IMR-90 (cell line): Measurements from ENCODE around the gene RPA3. TPM values are rescaled to one million over a fixed set of nuclear protein-coding genes. Genes with fewer than 3 reads are reported as not detected.

Experiments used
- ATAC-seq: fragments of 200-7000 bp; cut with Tn5 transposase; 2 replicates; pipeline ENCODE4 v1.9.1; 2020; ENCODE audit warnings: low read depth, mild to moderate bottlenecking, moderate library complexity
- BruUV-seq: library from RNA; stranded (reverse); fragments of 400-500 nt; replicated peaks from 2 replicates; lab custom pipeline; 2021; lab: Mats Ljungman, UMichigan
- CTCF ChIA-PET: fragments of 300-600 bp; formaldehyde crosslinking; extraction: SDS; loops from one replicate; lab custom pipeline; 2021; ENCODE audit warnings: antibody characterized with exemption; lab: Yijun Ruan, JAX
- POLR2A ChIA-PET: fragments of 300-600 bp; sonication (Branson Sonifier 250); formaldehyde crosslinking; loops from one replicate; lab custom pipeline; 2022; ENCODE audit warnings: antibody characterized with exemption; ENCODE audit not compliant: unreplicated experiment; lab: Charles Lee
- DNase-seq: peaks from one replicate; pipeline ENCODE4 v3.0.0; 2013
- H2AFZ ChIP-seq: replicated peaks from 2 replicates; pipeline ENCODE3; 2013; ENCODE audit warnings: low read length, mild to moderate bottlenecking; ENCODE audit not compliant: poor library complexity
- H2AK5ac ChIP-seq: 2 replicates; pipeline ENCODE4 v1.6.1; 2013; ENCODE audit warnings: low read depth, low read length, inconsistent platforms
- H2AK9ac ChIP-seq: replicated peaks from 2 replicates; pipeline ENCODE3; 2013; ENCODE audit warnings: mild to moderate bottlenecking, low read depth, low read length, moderate library complexity; ENCODE audit not compliant: poor library complexity
- H2BK120ac ChIP-seq: 2 replicates; pipeline ENCODE4 v1.6.1; 2013; ENCODE audit warnings: low read depth, low read length, inconsistent platforms
- H2BK15ac ChIP-seq: 3 replicates; pipeline ENCODE4 v1.6.1; 2013; ENCODE audit warnings: low read depth, low read length, inconsistent platforms
- H2BK20ac ChIP-seq: 2 replicates; pipeline ENCODE4 v1.6.1; 2013; ENCODE audit warnings: low read depth, mild to moderate bottlenecking, inconsistent platforms, low read length, moderate library complexity
- H2BK5ac ChIP-seq: 2 replicates; pipeline ENCODE4 v1.6.1; 2013; ENCODE audit warnings: mild to moderate bottlenecking, low read depth, low read length, inconsistent platforms; ENCODE audit not compliant: poor library complexity, severe bottlenecking
- H3K14ac ChIP-seq: replicated peaks from 2 replicates; pipeline ENCODE4 v1.6.1; 2013; ENCODE audit warnings: low read depth, low read length, inconsistent platforms
- H3K18ac ChIP-seq: 2 replicates; pipeline ENCODE4 v1.6.1; 2013; ENCODE audit warnings: low read depth, low read length, control low read depth
- H3K23ac ChIP-seq: 2 replicates; pipeline ENCODE4 v1.6.1; 2013; ENCODE audit warnings: low read depth, low read length, inconsistent platforms
- H3K27ac ChIP-seq: 2 replicates; pipeline ENCODE4 v1.5.1; 2013; ENCODE audit warnings: mild to moderate bottlenecking, control low read depth, low read length; ENCODE audit not compliant: insufficient read depth
- H3K27me3 ChIP-seq: 2 replicates; pipeline ENCODE4 v1.6.1; 2013; ENCODE audit warnings: low read length; ENCODE audit not compliant: control insufficient read depth, insufficient read depth
- H3K36me3 ChIP-seq: 2 replicates; pipeline ENCODE4 v1.6.1; 2013; ENCODE audit warnings: low read length, mixed read lengths; ENCODE audit not compliant: control insufficient read depth, insufficient read depth
- H3K4ac ChIP-seq: 2 replicates; pipeline ENCODE4 v1.6.1; 2013; ENCODE audit warnings: low read depth, low read length, inconsistent platforms
- H3K4me1 ChIP-seq: 2 replicates; pipeline ENCODE4 v1.6.1; 2013; ENCODE audit warnings: low read length, mixed read lengths; ENCODE audit not compliant: control insufficient read depth, insufficient read depth
- H3K4me2 ChIP-seq: 2 replicates; pipeline ENCODE4 v1.6.1; 2013; ENCODE audit warnings: low read depth, mild to moderate bottlenecking, control low read depth, low read length, moderate library complexity
- H3K4me3 ChIP-seq: 2 replicates; pipeline ENCODE4 v1.5.1; 2013; ENCODE audit warnings: low read depth, mild to moderate bottlenecking, control low read depth, low read length, moderate library complexity; ENCODE audit not compliant: insufficient read depth
- H3K56ac ChIP-seq: 2 replicates; pipeline ENCODE4 v1.6.1; 2013; ENCODE audit warnings: low read length, inconsistent platforms; ENCODE audit not compliant: insufficient read depth; ENCODE audit errors: extremely low read depth
- H3K79me1 ChIP-seq, 2 experiments: 2 replicates each; pipeline ENCODE4 v1.6.1; 2013; ENCODE audit warnings: low read length in 2 of 2, inconsistent platforms in 1 of 2, low read depth in 1 of 2
- H3K9ac ChIP-seq: 2 replicates; pipeline ENCODE4 v1.6.1; 2013; ENCODE audit warnings: low read depth, low read length, control low read depth
- H3K9me1 ChIP-seq: 2 replicates; pipeline ENCODE4 v1.6.1; 2013; ENCODE audit warnings: low read length, inconsistent platforms; ENCODE audit not compliant: insufficient read depth
- H3K9me3 ChIP-seq: 2 replicates; pipeline ENCODE4 v1.6.1; 2013; ENCODE audit warnings: low read length; ENCODE audit not compliant: control insufficient read depth, insufficient read depth
- H4K20me1 ChIP-seq: 2 replicates; pipeline ENCODE4 v1.6.1; 2013; ENCODE audit warnings: low read length, inconsistent platforms; ENCODE audit not compliant: insufficient read depth
- H4K5ac ChIP-seq: 2 replicates; pipeline ENCODE4 v1.6.1; 2013; ENCODE audit warnings: mild to moderate bottlenecking, low read depth, low read length, control low read depth
- H4K8ac ChIP-seq, 2 experiments: 2 replicates each; pipeline ENCODE4 v1.6.1; 2013; ENCODE audit warnings: low read depth in 2 of 2, low read length in 2 of 2, control low read depth in 1 of 2, inconsistent platforms in 1 of 2
- H4K91ac ChIP-seq: 2 replicates; pipeline ENCODE4 v1.6.1; 2013; ENCODE audit warnings: low read depth, low read length, inconsistent platforms; ENCODE audit not compliant: insufficient read depth
- BHLHE40 ChIP-seq: fragments of 150-350 bp; IDR thresholded peaks from 2 replicates; pipeline ENCODE4 v1.6.1; 2016; ENCODE audit warnings: mild to moderate bottlenecking, low read depth, low read length
- CHD1 ChIP-seq: IDR thresholded peaks from 2 replicates; pipeline ENCODE4 v1.6.1; 2012; ENCODE audit warnings: low read depth, low read length, improper control_type of control experiment
- FOS ChIP-seq: fragments of 150-350 bp; IDR thresholded peaks from 2 replicates; pipeline ENCODE4 v1.6.1; 2016; ENCODE audit warnings: low read depth, low read length
- MAFK ChIP-seq: IDR thresholded peaks from 2 replicates; pipeline ENCODE4 v1.6.1; 2012; ENCODE audit warnings: low read depth, low read length, improper control_type of control experiment
- MXI1 ChIP-seq: IDR thresholded peaks from 2 replicates; pipeline ENCODE4 v1.6.1; 2012; ENCODE audit warnings: low read depth, mild to moderate bottlenecking, low read length, moderate library complexity, borderline replicate concordance
- NFE2L2 ChIP-seq: fragments of 150-350 bp; IDR thresholded peaks from 2 replicates; pipeline ENCODE4 v1.6.1; 2016; ENCODE audit warnings: low read depth, mild to moderate bottlenecking, low read length
- POLR2A ChIP-seq: IDR thresholded peaks from 2 replicates; pipeline ENCODE4 v1.6.1; 2012; ENCODE audit warnings: mild to moderate bottlenecking, low read depth, low read length
- RCOR1 ChIP-seq: IDR thresholded peaks from 2 replicates; pipeline ENCODE4 v1.6.1; 2012; ENCODE audit warnings: mild to moderate bottlenecking, low read length, improper control_type of control experiment; ENCODE audit not compliant: insufficient replicate concordance
- RFX5 ChIP-seq: IDR thresholded peaks from 2 replicates; pipeline ENCODE4 v1.8.0; 2012; ENCODE audit warnings: low read depth, mild to moderate bottlenecking, low read length, moderate library complexity
- SMC3 ChIP-seq: fragments of 150-350 bp; IDR thresholded peaks from 2 replicates; pipeline ENCODE4 v1.6.1; 2016; ENCODE audit warnings: low read depth, mild to moderate bottlenecking, antibody characterized with exemption, low read length, moderate library complexity
- whole genome bisulfite sequencing, 2 experiments: methylation state at CpG; one replicate each; pipeline versions ENCODE4 v1.1.5 to v1.1.7; 2013; ENCODE audit warnings: missing lambda C conversion rate in 2 of 2; ENCODE audit not compliant: insufficient read length in 1 of 2; ENCODE audit errors: extremely low coverage in 2 of 2; 5-methylcytosine and 5-hydroxymethylcytosine counted together
- dilution Hi-C: fragments of 300-500 bp; cut with HindIII; formaldehyde crosslinking; loops from one replicate; pipeline ENCODE4 v1.14.3; 2018; ENCODE audit warnings: low sequenced_read_pairs; ENCODE audit not compliant: unreplicated experiment
- in situ Hi-C: fragments of 300-500 bp; cut with MboI; formaldehyde crosslinking; loops from 3 replicates; pipeline ENCODE4 v1.14.3; 2019; ENCODE audit warnings: low sequenced_read_pairs, inconsistent platforms, mixed read lengths
- intact Hi-C: fragments of 100-400 bp; cut with micrococcal nuclease; formaldehyde crosslinking; loops from 2 replicates; pipeline ENCODE4 v1.10.0; 2022
- polyA plus RNA-seq, 3 experiments: library from polyadenylated mRNA; depleted of rRNA; stranded (reverse); fragments of >200 nt; gene quantifications; 2 replicates each; pipeline ENCODE4 v1.2.3, GENCODE V29; 2012; ENCODE audit warnings: low replicate concordance in 1 of 3
- total RNA-seq: library from RNA; depleted of rRNA; stranded (reverse); fragments of >200 nt; gene quantifications from 2 replicates; pipeline ENCODE4 v1.2.3, GENCODE V29; 2012
- TF ChIP-seq, protein P1 (sequence below): fragments of 150-350 bp; IDR thresholded peaks from 2 replicates; pipeline ENCODE4 v1.6.1; 2017; ENCODE audit warnings: mild to moderate bottlenecking, antibody characterized with exemption, low read length, low read depth
- TF ChIP-seq, protein P2 (sequence below): fragments of 150-350 bp; IDR thresholded peaks from 2 replicates; pipeline ENCODE4 v1.6.1; 2016; ENCODE audit warnings: low read depth, mild to moderate bottlenecking, low read length, moderate library complexity, borderline replicate concordance
- TF ChIP-seq, protein P3 (sequence below): conservative IDR thresholded peaks from 2 replicates; pipeline ENCODE4 v1.5.1; 2012; ENCODE audit warnings: mild to moderate bottlenecking, low read depth, low read length, improper control_type of control experiment

Gene RPA3
- total and polyA plus RNA-seq, 2 of the 4 experiments (the other 2 are of a cell fraction) = 12.7 to 21.1 TPM

DNA sequence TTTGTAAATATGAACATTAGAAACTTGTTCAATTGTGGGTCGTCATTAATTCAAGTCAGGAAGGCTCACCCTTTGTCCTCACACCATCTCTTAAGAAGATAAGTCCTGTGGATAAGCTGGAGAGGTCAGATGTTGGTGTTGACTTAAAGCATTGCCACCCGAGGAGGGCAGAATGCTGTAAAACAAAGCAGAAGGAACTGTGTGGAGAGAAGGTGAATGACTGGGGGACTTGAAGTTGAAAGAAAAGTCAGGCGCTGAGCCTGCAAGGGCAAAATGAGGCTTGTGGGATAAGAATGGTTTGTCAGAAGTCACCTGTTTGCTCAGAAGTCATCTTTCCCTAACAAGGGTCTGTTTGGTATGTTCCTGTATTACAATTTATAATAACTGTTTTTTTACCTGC is 9.1 kb downstream of the RPA3 start:
- H3K79me1 ChIP-seq = no peaks in the 10 kb centered on the region
- BruUV-seq = no TSS peak
- POLR2A ChIA-PET = no interaction called here
- H4K5ac ChIP-seq = no peak overlapping the region
- H4K91ac ChIP-seq = no peak overlapping the region
- intact Hi-C loops (no loop called here), dilution Hi-C loops (no loop called here), in situ Hi-C loops (no loop called here)
- no peak overlapping the region for H2AK9ac ChIP-seq
- H2BK5ac ChIP-seq = no peak overlapping the region
- no peaks in the 10 kb centered on the region for H3K27me3 ChIP-seq
- WGBS, 2 experiments = no CpG with 5 or more reads among the region's 3 CpGs
- no peak overlapping the region for H2BK15ac ChIP-seq
- no peak overlapping the region for H3K4me3 ChIP-seq
- TF ChIP-seq MAFK (no peak), MXI1 (no peak), BHLHE40 (no peak), RFX5 (no peak), NFE2L2 (no peak), RCOR1 (no peak), POLR2A (no peak), CHD1 (no peak), SMC3 (no peak), FOS (no peak)
- TF ChIP-seq, protein P1, sequence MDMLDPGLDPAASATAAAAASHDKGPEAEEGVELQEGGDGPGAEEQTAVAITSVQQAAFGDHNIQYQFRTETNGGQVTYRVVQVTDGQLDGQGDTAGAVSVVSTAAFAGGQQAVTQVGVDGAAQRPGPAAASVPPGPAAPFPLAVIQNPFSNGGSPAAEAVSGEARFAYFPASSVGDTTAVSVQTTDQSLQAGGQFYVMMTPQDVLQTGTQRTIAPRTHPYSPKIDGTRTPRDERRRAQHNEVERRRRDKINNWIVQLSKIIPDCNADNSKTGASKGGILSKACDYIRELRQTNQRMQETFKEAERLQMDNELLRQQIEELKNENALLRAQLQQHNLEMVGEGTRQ = no peak
- TF ChIP-seq, protein P2, sequence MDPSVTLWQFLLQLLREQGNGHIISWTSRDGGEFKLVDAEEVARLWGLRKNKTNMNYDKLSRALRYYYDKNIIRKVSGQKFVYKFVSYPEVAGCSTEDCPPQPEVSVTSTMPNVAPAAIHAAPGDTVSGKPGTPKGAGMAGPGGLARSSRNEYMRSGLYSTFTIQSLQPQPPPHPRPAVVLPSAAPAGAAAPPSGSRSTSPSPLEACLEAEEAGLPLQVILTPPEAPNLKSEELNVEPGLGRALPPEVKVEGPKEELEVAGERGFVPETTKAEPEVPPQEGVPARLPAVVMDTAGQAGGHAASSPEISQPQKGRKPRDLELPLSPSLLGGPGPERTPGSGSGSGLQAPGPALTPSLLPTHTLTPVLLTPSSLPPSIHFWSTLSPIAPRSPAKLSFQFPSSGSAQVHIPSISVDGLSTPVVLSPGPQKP = no peak
- TF ChIP-seq, protein P3, sequence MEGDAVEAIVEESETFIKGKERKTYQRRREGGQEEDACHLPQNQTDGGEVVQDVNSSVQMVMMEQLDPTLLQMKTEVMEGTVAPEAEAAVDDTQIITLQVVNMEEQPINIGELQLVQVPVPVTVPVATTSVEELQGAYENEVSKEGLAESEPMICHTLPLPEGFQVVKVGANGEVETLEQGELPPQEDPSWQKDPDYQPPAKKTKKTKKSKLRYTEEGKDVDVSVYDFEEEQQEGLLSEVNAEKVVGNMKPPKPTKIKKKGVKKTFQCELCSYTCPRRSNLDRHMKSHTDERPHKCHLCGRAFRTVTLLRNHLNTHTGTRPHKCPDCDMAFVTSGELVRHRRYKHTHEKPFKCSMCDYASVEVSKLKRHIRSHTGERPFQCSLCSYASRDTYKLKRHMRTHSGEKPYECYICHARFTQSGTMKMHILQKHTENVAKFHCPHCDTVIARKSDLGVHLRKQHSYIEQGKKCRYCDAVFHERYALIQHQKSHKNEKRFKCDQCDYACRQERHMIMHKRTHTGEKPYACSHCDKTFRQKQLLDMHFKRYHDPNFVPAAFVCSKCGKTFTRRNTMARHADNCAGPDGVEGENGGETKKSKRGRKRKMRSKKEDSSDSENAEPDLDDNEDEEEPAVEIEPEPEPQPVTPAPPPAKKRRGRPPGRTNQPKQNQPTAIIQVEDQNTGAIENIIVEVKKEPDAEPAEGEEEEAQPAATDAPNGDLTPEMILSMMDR = no peak
- ATAC-seq (no peak), DNase-seq (no peak)
- H3K9ac ChIP-seq = no peak overlapping the region
- H2BK20ac ChIP-seq = no peak overlapping the region
- H3K9me3 ChIP-seq = no peaks in the 10 kb centered on the region
- no peak overlapping the region for H3K4me2 ChIP-seq
- no peak overlapping the region for H3K56ac ChIP-seq
- no peak overlapping the region for H3K18ac ChIP-seq
- H3K4me1 ChIP-seq = no peaks in the 10 kb centered on the region
- H2BK120ac ChIP-seq = no peak overlapping the region
- no peak overlapping the region for H3K23ac ChIP-seq
- no peak overlapping the region for H2AFZ ChIP-seq
- H4K8ac ChIP-seq = no peak overlapping the region
- H4K20me1 ChIP-seq = no peaks in the 10 kb centered on the region
- no peak overlapping the region for H3K27ac ChIP-seq
- H3K36me3 ChIP-seq = no peaks in the 10 kb centered on the region
- no peak overlapping the region for H3K14ac ChIP-seq
- H3K4ac ChIP-seq = no peak overlapping the region
- no peaks in the 10 kb centered on the region; the same call in 1 of the 2 replicates for H3K9me1 ChIP-seq
- no peak overlapping the region for H2AK5ac ChIP-seq
- CTCF ChIA-PET = interaction anchor here (0.6 kb wide), 2 partner anchors 39 to 261 kb away, joined by 3 to 5 read pairs; no protein-coding TSS in a partner anchor
